MM.1S (cell line): ENCODE data around the gene STK32B.

Source experiments
- DNase-seq: peaks from one replicate; pipeline ENCODE4 v3.0.0-alpha.2; 2015
- H2AFZ ChIP-seq: fragments of 300-600 bp; sonication (generic); 2 replicates; pipeline ENCODE4 v1.6.0; 2016; ENCODE audit warnings: antibody characterized with exemption, low read length
- H3F3A ChIP-seq: fragments of 300-600 bp; sonication (generic); 2 replicates; pipeline ENCODE4 v1.6.1; 2016; ENCODE audit warnings: mild to moderate bottlenecking, antibody characterized with exemption, low read length, moderate library complexity, mixed read lengths; ENCODE audit not compliant: insufficient read depth
- H3K27ac ChIP-seq: fragments of 300-600 bp; sonication (generic); 2 replicates; pipeline ENCODE4 v1.5.1; 2016; ENCODE audit warnings: mild to moderate bottlenecking, low read length
- H3K27me3 ChIP-seq: fragments of 300-600 bp; sonication (generic); replicated peaks from 2 replicates; pipeline ENCODE4 v1.6.0; 2016; ENCODE audit warnings: low read length; ENCODE audit not compliant: insufficient read depth
- H3K36me3 ChIP-seq: fragments of 300-600 bp; sonication (generic); replicated peaks from 2 replicates; pipeline ENCODE4 v1.6.1; 2016; ENCODE audit warnings: mild to moderate bottlenecking, low read length, mixed read lengths; ENCODE audit not compliant: insufficient read depth
- H3K4me1 ChIP-seq: fragments of 300-600 bp; sonication (generic); 2 replicates; pipeline ENCODE4 v1.6.1; 2016; ENCODE audit warnings: low read length, mixed read lengths
- H3K4me2 ChIP-seq: fragments of 300-600 bp; sonication (generic); 2 replicates; pipeline ENCODE4 v1.6.0; 2016; ENCODE audit warnings: low read depth, low read length
- H3K4me3 ChIP-seq: fragments of 300-600 bp; sonication (generic); 2 replicates; pipeline ENCODE4 v1.5.1; 2016; ENCODE audit warnings: low read length, mixed read lengths
- H3K79me2 ChIP-seq: fragments of 300-600 bp; sonication (generic); 2 replicates; pipeline ENCODE4 v1.6.1; 2016; ENCODE audit warnings: mixed run types, low read length, mixed read lengths
- H3K9ac ChIP-seq: fragments of 300-600 bp; sonication (generic); 2 replicates; pipeline ENCODE4 v1.6.1; 2016; ENCODE audit warnings: low read length, mixed read lengths
- H3K9me2 ChIP-seq: fragments of 300-600 bp; sonication (generic); replicated peaks from 2 replicates; pipeline ENCODE4 v1.6.1; 2016; ENCODE audit warnings: mild to moderate bottlenecking, low read length, mixed read lengths; ENCODE audit not compliant: insufficient read depth
- H3K9me3 ChIP-seq: fragments of 300-600 bp; sonication (generic); replicated peaks from 2 replicates; pipeline ENCODE4 v1.6.1; 2016; ENCODE audit warnings: mild to moderate bottlenecking, low read length, mixed read lengths; ENCODE audit not compliant: insufficient read depth
- H4K20me1 ChIP-seq: fragments of 300-600 bp; sonication (generic); 2 replicates; pipeline ENCODE4 v1.6.1; 2016; ENCODE audit warnings: mild to moderate bottlenecking, low read length, moderate library complexity, mixed read lengths; ENCODE audit not compliant: insufficient read depth
- EZH2 ChIP-seq: fragments of 300-600 bp; sonication (generic); optimal IDR thresholded peaks from 2 replicates; pipeline ENCODE3; 2017; ENCODE audit warnings: low read depth, mild to moderate bottlenecking, antibody characterized with exemption, low read length, mixed read lengths
- EZH2phosphoT487 ChIP-seq: fragments of 300-600 bp; sonication (generic); IDR thresholded peaks from 2 replicates; pipeline ENCODE4 v1.6.1; 2018; ENCODE audit warnings: antibody characterized with exemption, low read length
- TF ChIP-seq, protein P1 (sequence below): fragments of 300-600 bp; sonication (generic); IDR thresholded peaks from 2 replicates; pipeline ENCODE4 v1.5.1; 2016; ENCODE audit warnings: antibody characterized with exemption, low read length, mixed read lengths

The STK32B gene

DNA sequence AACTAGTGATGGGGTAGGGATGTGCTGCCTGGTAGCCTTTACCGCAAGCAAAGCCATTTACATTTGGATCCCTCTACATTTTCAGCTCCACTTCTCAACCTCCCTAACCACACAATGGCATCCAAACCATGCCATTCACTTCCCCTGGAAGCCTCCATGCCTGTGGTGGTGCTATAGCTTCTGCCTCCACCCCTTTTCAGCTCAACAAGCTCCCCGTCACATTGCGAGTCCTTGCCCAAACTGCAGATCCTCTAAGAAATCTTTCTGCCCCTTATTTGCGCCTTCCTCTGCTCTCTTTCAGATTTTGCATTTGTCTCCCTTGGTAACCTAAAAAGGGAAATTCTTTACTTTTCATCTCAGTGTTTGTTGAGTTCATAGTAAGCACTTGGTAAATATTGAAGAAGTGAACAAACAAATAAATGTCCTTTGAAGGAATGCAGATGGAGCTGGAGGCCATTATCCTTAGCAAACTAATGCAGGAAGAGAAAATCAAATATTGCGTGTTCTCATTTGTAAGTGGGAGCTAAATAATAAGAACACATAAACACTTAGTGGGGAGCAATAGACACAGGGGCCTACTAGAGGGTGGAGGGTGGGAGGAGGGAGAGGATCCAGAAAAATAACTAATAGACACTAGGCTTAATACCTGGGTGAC, 38.9 kb upstream of the STK32B start:
- no peaks in the 10 kb centered on the region for H4K20me1 ChIP-seq
- H3K9ac ChIP-seq: no peak overlapping the region
- H3K4me1 ChIP-seq: no peaks in the 10 kb centered on the region
- H3K79me2 ChIP-seq: no peaks in the 10 kb centered on the region
- H3K27ac ChIP-seq: no peak overlapping the region
- no peaks in the 10 kb centered on the region for H3K27me3 ChIP-seq
- DNase-seq: no peak
- no peaks in the 10 kb centered on the region for H3F3A ChIP-seq
- H3K4me2 ChIP-seq: no peak overlapping the region
- H2AFZ ChIP-seq: no peak overlapping the region
- no peaks in the 10 kb centered on the region for H3K36me3 ChIP-seq
- no peak overlapping the region for H3K4me3 ChIP-seq
- TF ChIP-seq, protein P1, sequence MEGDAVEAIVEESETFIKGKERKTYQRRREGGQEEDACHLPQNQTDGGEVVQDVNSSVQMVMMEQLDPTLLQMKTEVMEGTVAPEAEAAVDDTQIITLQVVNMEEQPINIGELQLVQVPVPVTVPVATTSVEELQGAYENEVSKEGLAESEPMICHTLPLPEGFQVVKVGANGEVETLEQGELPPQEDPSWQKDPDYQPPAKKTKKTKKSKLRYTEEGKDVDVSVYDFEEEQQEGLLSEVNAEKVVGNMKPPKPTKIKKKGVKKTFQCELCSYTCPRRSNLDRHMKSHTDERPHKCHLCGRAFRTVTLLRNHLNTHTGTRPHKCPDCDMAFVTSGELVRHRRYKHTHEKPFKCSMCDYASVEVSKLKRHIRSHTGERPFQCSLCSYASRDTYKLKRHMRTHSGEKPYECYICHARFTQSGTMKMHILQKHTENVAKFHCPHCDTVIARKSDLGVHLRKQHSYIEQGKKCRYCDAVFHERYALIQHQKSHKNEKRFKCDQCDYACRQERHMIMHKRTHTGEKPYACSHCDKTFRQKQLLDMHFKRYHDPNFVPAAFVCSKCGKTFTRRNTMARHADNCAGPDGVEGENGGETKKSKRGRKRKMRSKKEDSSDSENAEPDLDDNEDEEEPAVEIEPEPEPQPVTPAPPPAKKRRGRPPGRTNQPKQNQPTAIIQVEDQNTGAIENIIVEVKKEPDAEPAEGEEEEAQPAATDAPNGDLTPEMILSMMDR: no peak
- TF ChIP-seq EZH2phosphoT487: no peak
- no peak for TF ChIP-seq EZH2
- no peaks in the 10 kb centered on the region for H3K9me2 ChIP-seq
- no peaks in the 10 kb centered on the region for H3K9me3 ChIP-seq

DNA sequence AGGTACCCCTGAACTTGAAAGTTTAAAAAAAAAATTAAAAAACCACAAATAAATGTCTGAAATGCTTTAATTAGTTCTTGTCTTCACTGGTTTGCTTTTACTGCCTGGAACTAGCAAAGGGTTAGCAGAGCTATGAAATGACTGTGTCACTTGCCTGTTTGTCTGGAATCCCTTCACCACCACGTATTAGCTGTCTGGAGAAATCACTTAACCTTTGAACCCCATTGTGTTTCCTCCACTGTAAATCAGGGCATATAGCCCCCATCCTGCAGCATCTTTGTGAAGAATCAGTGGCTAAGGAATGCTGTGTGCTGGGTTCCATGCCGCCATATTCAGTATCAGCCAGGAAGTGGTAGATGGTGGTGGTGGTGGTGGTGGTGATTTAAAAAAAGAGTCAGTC, 38.3 kb upstream of the STK32B start:
- H3K4me3 ChIP-seq: no peak overlapping the region
- no peaks in the 10 kb centered on the region for H3K9me2 ChIP-seq
- H3K4me1 ChIP-seq: no peaks in the 10 kb centered on the region
- no peaks in the 10 kb centered on the region for H3K36me3 ChIP-seq
- H3K4me2 ChIP-seq: no peak overlapping the region
- TF ChIP-seq EZH2phosphoT487 (no peak), EZH2 (no peak)
- TF ChIP-seq, protein P1: no peak
- DNase-seq: no peak
- no peak overlapping the region for H3K9ac ChIP-seq
- H3F3A ChIP-seq: no peaks in the 10 kb centered on the region
- H4K20me1 ChIP-seq: no peaks in the 10 kb centered on the region
- no peak overlapping the region for H2AFZ ChIP-seq
- no peaks in the 10 kb centered on the region for H3K9me3 ChIP-seq
- H3K27me3 ChIP-seq: no peaks in the 10 kb centered on the region
- no peaks in the 10 kb centered on the region for H3K79me2 ChIP-seq
- H3K27ac ChIP-seq: no peak overlapping the region

DNA sequence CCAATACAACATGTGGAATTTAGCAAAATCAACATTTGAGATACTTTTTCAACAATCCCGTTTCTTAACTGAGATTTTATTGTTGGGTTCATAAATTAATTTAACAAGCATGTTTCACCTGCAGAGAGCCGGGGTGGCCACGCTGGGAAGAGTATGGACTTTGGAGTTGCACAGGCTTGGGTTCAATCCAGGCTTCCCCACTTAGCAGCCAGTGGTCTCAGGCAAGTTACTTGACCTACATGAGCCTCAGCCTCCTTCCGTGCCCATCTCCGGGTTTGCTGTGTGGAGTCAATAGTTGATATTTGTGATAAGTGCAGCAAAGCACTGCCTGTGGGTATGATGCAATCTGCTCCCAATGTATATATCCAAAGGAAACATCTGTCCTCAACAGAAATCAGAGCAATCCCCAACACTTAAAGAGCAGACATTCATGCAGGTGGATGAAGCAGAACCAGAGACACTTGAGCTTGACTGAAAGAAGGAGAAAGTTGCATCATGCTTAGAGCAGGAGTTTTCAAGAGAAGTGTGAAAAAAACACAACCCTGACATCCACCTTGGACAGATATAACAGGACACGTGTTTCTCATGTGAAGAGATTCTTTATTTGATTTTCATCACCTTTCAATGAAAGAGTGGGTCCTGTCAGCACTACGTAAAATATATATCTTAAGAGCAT, 37.1 kb upstream of the STK32B start:
- H3K27ac ChIP-seq: no peak overlapping the region
- no peak overlapping the region for H2AFZ ChIP-seq

More for the DNA sequence above, 37.1 kb upstream of the STK32B start:
- Histone ChIP-seq H3K9ac (no peak overlapping the region), H3K27me3 (no peaks in the 10 kb centered on the region), H3K79me2 (no peaks in the 10 kb centered on the region), H3K36me3 (no peaks in the 10 kb centered on the region), H3K9me2 (no peaks in the 10 kb centered on the region), H3K4me2 (no peak overlapping the region), H3F3A (no peaks in the 10 kb centered on the region), H3K9me3 (no peaks in the 10 kb centered on the region), H3K4me1 (no peaks in the 10 kb centered on the region), H3K4me3 (no peak overlapping the region), H4K20me1 (no peaks in the 10 kb centered on the region)
- TF ChIP-seq EZH2 (no peak), EZH2phosphoT487 (no peak)
- TF ChIP-seq, protein P1: no peak
- no peak for DNase-seq
